Cortex of kidney (tissue), 1 donor: ENCODE results near the gene FAT2.
"Not testable (repeated sequence)": the region's sequence is repeated elsewhere in the genome, so short reads cannot be mapped to it uniquely, and the experiment has no call there.

Source experiments
- DNase-seq: peaks from one replicate; lab custom pipeline; 2025; lab: John Stamatoyannopoulos, UW

FAT2 gene

GRCh38 chr5:151614565-151614964 lies 23.4 kb upstream of the FAT2 start:
- no peak for DNase-seq

- DNase-seq, result no peak
These were observed 21.7 kb upstream of the FAT2 start for GRCh38 chr5:151612689-151613427.

GRCh38 chr5:151611127-151611775 lies 20.1 kb upstream of the FAT2 start:
- no peak for DNase-seq

GRCh38 chr5:151608522-151608921 lies 17.4 kb upstream of the FAT2 start:
- DNase-seq, result no peak

GRCh38 chr5:151607304-151607703 lies 16.2 kb upstream of the FAT2 start:
- DNase-seq, result no peak

- DNase-seq, result no peak
These were observed 14.4 kb upstream of the FAT2 start for GRCh38 chr5:151605559-151605958.

GRCh38 chr5:151602806-151603205 lies 11.7 kb upstream of the FAT2 start:
- no peak for DNase-seq

DNA sequence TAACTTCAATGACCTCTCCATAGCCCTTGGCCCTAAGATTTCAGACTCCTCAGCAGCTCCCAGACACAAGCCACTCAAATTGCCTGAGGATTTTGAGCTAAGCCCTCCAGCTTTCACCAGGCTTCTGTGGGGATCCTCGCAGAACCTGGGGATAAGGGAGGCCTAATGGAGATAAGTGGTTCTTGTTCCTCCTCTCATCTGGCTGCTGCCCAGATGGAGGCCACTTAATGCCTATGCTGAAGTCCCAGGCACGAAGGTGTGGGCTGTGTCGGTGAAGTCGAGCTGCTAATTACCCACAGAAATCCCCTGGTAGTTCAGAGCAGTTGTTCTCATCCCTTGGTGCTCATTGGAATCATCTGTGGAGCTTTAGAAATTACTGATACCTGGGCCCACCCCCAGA lies 10.3 kb upstream of the FAT2 start:
- no peak for DNase-seq

DNA sequence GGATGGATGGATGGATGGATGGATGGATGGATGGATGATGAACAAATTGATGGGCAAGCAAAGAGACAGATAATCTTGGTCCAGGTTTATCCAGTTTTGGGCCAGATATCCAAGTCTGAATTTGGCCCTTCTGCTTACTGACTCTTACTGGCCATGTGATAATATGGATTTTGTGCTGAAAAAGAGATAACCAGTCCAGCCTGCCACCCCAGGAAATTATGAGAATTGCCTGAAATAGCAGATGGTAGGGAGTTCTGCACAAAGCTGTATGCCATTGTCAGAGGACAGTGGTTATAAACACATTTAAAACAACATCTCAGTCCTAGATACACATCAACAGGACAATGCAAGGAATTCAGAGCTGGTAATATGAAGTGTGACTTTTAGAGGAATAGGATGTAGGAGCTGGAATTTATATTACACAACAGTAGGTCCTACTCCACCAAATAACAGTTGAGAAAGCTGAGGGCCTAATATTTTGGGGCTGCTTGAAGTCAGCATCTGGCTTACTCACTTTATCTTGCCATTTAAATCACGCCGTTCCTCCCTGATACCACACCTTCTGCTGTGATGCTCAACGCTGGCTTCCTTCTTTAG lies 9.0 kb upstream of the FAT2 start:
- no peak for DNase-seq

DNA sequence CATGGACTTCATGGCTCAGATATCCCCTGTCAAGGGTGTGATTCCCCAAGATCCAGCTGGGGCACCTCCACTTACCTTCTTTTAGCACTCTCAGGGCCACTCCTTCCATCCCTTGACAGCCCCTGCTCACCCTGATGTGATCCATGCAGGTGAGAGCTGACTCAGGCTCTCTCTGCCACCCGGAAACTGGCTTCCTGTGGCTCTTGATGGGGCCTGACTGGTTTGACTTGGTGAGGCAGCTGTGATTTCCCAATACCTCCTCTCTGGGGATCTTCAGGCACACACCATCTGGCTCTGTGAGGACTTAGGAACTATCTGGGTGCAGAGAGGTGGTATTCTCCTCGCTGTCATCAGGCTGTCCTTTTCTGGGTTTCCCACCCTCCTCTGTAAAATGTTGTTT lies 7.9 kb upstream of the FAT2 start:
- no peak for DNase-seq

- no peak for DNase-seq
These were observed 7.4 kb upstream of the FAT2 start for GRCh38 chr5:151598549-151598948.

DNA sequence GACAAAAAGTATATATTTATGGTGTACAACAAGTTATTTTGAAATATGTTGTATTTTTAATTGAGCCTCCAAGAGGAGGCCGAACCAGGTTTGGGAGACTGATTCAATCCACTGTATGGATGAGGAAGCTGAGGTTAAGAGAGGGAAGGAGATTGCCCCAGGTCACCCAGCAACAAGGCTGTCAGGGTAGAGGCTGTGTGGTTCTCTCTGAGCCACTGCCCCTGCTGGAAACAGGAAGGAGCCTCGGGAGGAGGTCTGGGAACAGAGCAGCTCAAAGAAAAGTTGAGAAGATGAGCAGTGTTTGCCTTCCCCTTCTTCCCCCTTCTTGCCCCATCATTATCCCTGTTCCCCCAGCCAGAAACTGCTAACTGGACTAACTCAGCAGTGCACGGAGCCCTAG lies 6.6 kb upstream of the FAT2 start:
- no peak for DNase-seq

GRCh38 chr5:151596828-151597539 lies 5.9 kb upstream of the FAT2 start:
- DNase-seq, result no peak

- no peak for DNase-seq
These were observed 4.3 kb upstream of the FAT2 start for GRCh38 chr5:151595411-151595826.

- no peak for DNase-seq
These were observed 1.8 kb upstream of the FAT2 start for GRCh38 chr5:151592855-151593408.

GRCh38 chr5:151589878-151590570 lies 1.1 kb downstream of the FAT2 start:
- DNase-seq, result no peak

DNA sequence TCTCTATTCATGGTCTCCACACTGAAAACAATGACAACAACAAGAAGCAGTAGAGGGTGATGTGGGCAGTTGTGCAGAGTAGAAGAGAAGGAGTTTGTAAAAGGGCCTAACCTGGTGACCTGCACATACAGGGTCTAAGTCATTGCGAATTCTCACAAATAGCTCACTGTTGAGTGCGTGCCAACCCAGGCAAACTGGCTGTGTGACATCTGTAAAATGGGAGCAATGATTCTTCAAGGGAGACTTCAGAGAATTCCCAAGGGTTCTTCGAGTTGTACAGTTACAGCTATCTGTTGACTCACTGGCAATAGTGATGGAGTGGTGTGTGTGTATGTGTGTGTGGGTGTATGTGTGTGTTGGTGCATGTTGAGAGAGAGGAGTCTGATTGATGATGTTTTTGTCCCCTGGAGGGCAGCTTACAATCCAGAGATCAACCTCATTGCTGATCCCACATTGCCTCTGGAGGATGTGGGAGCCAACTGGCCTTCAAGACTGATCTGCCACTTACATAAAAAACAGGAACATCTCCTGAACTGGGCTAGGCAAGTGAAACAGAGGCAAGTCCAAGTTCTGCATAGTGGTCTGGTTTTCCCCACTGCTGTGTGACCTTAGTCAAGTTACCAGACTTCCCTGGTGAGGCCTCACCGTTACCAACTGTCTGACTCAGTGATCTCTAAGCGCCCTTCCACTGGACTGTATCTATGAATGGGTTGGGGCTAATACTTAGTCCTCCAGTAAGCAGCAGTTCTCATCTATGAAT lies 3.2 kb downstream of the FAT2 start:
- no peak for DNase-seq

DNA sequence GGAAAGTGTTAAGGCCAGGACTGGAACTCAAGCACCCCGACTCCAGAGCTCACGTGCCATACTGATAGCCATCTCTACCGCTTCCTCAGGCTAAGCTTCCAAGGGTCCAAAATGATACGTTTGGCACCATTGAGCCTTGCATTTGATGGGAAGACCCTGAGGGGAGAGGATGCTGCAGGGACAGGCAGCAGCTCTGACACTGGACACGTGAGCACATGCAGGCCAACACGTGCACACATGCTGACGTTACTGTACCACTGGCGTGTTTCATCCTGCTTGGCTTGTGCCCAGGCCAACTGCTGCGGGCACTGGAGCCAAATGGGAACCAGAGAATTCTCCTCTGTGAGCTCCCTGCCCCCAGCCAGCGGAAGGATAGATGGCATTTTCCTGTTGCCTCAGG lies 5.2 kb downstream of the FAT2 start:
- no peak for DNase-seq

DNA sequence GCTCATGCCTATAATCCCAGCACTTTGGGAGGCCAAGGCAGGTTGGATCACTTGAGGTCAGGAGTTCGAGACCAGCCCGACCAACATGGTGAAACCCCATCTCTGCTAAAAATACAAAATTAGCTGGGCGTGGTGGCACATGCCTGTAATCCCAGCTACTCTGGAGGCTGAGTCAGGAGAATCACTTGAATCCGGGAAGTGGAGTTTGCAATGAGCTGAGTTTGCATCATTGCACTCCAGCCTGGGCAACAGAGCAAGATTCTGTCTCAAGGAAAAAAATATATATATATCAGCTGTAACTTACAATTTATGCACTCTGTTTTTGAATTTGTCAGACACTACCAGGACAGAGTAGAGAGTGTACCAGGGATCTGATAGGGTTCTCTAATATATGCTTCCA lies 5.8 kb downstream of the FAT2 start:
- DNase-seq, result not testable (repeated sequence)

- no peak for DNase-seq
These were observed 6.8 kb downstream of the FAT2 start for GRCh38 chr5:151584057-151584937.
